Calu3 (cell line): Measurements from ENCODE around the gene DMRT3. TPM values are rescaled to one million over a fixed set of nuclear protein-coding genes. Genes with fewer than 3 reads are reported as not detected.

Experiments used
- BruUV-seq: library from RNA; stranded (reverse); fragments of 400-500 nt; replicated peaks from 2 replicates; lab custom pipeline; 2021; lab: Mats Ljungman, UMichigan
- CTCF ChIA-PET: fragments of 300-600 bp; sonication (Branson Sonifier 250); formaldehyde crosslinking; loops from one replicate; lab custom pipeline; 2022; ENCODE audit warnings: antibody characterized with exemption; lab: Charles Lee
- DNase-seq: peaks from one replicate; pipeline ENCODE4 v3.0.0; 2022
- H3K27ac Mint-ChIP-seq: one replicate; pipeline ENCODE4 v1.8.0; 2022; ENCODE audit warnings: mixed read lengths; ENCODE audit not compliant: unreplicated experiment
- H3K27me3 Mint-ChIP-seq: one replicate; pipeline ENCODE4 v1.8.0; 2022; ENCODE audit warnings: mixed read lengths; ENCODE audit not compliant: unreplicated experiment
- H3K36me3 Mint-ChIP-seq: one replicate; pipeline ENCODE4 v1.8.0; 2022; ENCODE audit warnings: mild to moderate bottlenecking, moderate library complexity, mixed read lengths; ENCODE audit not compliant: insufficient read depth, unreplicated experiment
- H3K4me1 Mint-ChIP-seq: one replicate; pipeline ENCODE4 v1.8.0; 2022; ENCODE audit warnings: mild to moderate bottlenecking, low read depth, mixed read lengths; ENCODE audit not compliant: unreplicated experiment
- H3K4me3 Mint-ChIP-seq: one replicate; pipeline ENCODE4 v1.8.0; 2022; ENCODE audit warnings: mild to moderate bottlenecking, low read depth, moderate library complexity, mixed read lengths; ENCODE audit not compliant: unreplicated experiment
- H3K9me3 Mint-ChIP-seq: one replicate; pipeline ENCODE4 v1.8.0; 2022; ENCODE audit warnings: low read depth, mixed read lengths; ENCODE audit not compliant: unreplicated experiment
- intact Hi-C: fragments of 100-400 bp; cut with micrococcal nuclease; formaldehyde crosslinking; loops from one replicate; pipeline ENCODE4 v1.10.0; 2022; ENCODE audit not compliant: unreplicated experiment
- total RNA-seq: library from RNA; stranded (reverse); gene quantifications from 2 replicates; pipeline ENCODE4 v1.2.3, GENCODE V29; 2022
- TF ChIP-seq, protein P1 (sequence below): fragments of 200-600 bp; IDR thresholded peaks from one replicate; pipeline ENCODE4 v1.8.0; 2022; ENCODE audit warnings: antibody characterized with exemption; ENCODE audit not compliant: unreplicated experiment

DMRT3 gene
- total RNA-seq, 1 experiment from 2014 or later = not detected

DNA sequence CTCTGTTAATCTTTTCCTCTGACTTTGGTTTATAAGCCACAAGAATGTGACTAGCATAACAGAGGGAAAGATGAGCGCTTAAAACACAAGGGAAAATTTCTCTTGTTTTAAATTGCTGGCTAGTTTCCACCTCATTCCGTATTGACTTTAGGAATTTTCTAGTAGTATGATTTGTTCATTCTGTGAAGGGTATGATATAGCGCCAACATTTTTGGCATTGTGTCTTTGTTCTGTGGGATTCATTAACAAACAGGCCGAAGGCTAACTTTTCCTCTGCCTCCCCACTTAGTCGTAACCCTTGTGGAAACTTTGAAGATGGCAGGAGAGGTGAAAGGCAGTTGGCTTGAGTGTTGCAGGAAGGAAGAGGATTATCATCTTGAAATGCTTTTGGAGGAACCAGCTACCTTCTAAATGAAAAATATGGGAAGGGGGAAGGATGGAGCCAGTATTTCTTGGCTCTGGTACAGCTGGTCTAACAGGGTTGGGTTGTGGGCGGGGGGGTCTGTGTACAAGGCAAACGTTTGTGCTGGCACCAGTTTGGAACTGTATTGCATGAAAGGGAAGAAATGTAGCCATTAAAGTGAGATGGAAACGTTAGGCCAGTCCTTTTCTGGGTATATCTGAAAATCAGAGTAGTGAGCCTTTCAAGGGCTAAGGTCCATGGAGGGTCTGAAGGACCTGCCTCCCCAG lies 52.2 kb downstream of the DMRT3 start:
- CTCF ChIA-PET = no interaction called here
- BruUV-seq = no TSS peak
- H3K36me3 Mint-ChIP-seq = no peaks in the 10 kb centered on the region
- intact Hi-C loops = no loop called here
- H3K27ac Mint-ChIP-seq = no peak overlapping the region
- no peak for DNase-seq
- H3K9me3 Mint-ChIP-seq = no peaks in the 10 kb centered on the region
- H3K4me3 Mint-ChIP-seq = no peak overlapping the region
- no peaks in the 10 kb centered on the region for H3K27me3 Mint-ChIP-seq
- TF ChIP-seq, protein P1, sequence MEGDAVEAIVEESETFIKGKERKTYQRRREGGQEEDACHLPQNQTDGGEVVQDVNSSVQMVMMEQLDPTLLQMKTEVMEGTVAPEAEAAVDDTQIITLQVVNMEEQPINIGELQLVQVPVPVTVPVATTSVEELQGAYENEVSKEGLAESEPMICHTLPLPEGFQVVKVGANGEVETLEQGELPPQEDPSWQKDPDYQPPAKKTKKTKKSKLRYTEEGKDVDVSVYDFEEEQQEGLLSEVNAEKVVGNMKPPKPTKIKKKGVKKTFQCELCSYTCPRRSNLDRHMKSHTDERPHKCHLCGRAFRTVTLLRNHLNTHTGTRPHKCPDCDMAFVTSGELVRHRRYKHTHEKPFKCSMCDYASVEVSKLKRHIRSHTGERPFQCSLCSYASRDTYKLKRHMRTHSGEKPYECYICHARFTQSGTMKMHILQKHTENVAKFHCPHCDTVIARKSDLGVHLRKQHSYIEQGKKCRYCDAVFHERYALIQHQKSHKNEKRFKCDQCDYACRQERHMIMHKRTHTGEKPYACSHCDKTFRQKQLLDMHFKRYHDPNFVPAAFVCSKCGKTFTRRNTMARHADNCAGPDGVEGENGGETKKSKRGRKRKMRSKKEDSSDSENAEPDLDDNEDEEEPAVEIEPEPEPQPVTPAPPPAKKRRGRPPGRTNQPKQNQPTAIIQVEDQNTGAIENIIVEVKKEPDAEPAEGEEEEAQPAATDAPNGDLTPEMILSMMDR = no peak
- no peaks in the 10 kb centered on the region for H3K4me1 Mint-ChIP-seq

DNA sequence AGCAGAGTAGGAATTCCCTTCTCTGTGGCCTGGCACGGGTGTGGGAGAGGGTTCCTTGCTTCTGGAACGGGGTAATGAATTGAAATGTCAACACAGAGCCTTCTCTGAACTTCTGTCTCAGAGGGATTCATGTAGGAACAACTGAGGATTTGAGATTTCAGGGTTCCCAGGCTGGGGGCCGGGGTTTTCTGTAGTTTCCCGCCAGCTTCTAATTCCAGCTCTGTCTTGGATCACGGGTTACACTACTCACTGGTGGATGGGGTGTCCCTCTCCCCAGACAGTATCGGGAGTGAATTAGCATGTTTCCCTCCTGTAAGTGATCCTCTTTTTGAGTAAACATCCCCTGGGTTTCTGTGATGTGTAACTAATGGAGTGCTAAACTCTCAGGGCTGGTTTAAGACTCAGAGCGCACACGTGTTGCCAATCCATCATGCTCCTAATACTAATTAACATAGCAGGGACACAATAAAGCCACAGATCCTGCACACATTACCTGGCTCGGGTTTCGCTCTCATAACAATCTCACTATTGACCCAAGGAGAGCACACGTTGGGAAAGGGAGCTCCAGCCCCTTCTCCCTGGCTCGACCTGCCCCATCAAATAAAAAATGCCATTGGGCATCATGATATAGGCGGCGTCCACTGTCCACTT lies 55.6 kb downstream of the DMRT3 start:
- TF ChIP-seq, protein P1 = no peak
- no peaks in the 10 kb centered on the region for H3K36me3 Mint-ChIP-seq
- intact Hi-C loops = no loop called here
- no peaks in the 10 kb centered on the region for H3K9me3 Mint-ChIP-seq
- H3K27me3 Mint-ChIP-seq = no peaks in the 10 kb centered on the region
- H3K4me3 Mint-ChIP-seq = no peak overlapping the region
- no TSS peak for BruUV-seq
- DNase-seq = no peak
- no peak overlapping the region for H3K27ac Mint-ChIP-seq
- CTCF ChIA-PET = no interaction called here
- no peaks in the 10 kb centered on the region for H3K4me1 Mint-ChIP-seq

DNA sequence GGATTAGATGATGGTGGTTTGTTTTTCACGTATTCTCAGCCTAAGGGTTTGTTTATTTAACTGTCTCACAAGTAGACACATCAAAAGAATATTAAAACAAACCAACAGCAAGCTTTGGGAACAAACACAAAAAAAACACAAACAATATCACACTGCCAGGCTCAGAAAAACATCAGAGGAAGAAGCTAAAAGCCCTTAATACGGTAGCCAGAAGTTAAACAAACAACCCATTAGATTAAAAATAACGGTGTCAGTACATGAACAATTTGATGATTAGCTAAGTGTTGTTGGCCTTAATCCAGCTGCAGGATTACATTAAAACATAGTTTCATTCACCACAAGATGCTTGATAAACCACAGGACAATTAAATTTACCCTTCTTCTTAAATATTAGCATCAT lies 57.8 kb downstream of the DMRT3 start:
- intact Hi-C loops = no loop called here
- TF ChIP-seq, protein P1 = no peak

DNA sequence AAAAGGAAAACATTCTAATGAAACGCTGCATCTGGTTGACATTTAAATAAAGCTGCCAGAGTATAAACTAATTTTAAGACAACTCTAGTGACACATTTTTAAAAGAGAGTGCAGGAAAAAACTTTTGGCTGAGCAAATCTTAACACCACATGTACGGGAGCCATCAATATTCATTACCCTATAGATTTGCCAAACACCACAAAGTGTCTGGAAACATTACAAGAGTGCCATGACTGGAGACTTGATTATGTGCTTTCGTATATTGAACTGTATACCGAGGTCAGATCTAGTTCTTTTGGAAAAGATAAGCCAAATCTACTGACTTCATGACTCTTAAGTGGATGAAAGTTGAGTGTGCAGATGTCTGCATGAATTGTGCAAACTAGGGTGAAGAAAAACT lies 63.1 kb downstream of the DMRT3 start:
- no peaks in the 10 kb centered on the region for H3K9me3 Mint-ChIP-seq
- intact Hi-C loops = no loop called here
- CTCF ChIA-PET = no interaction called here
- H3K36me3 Mint-ChIP-seq = no peaks in the 10 kb centered on the region
- no peaks in the 10 kb centered on the region for H3K4me1 Mint-ChIP-seq
- H3K27ac Mint-ChIP-seq = no peak overlapping the region
- no peak overlapping the region for H3K4me3 Mint-ChIP-seq
- TF ChIP-seq, protein P1 = no peak
- peaks cover 13% of the 10 kb centered on the region for H3K27me3 Mint-ChIP-seq
- BruUV-seq = no TSS peak
- no peak for DNase-seq

More for the DNA sequence above, 57.8 kb downstream of the DMRT3 start:
- CTCF ChIA-PET = no interaction called here
- no peak overlapping the region for H3K27ac Mint-ChIP-seq
- no peaks in the 10 kb centered on the region for H3K4me1 Mint-ChIP-seq
- BruUV-seq = no TSS peak
- DNase-seq = no peak
- H3K27me3 Mint-ChIP-seq = peaks cover 1% of the 10 kb centered on the region
- no peak overlapping the region for H3K4me3 Mint-ChIP-seq
- H3K36me3 Mint-ChIP-seq = no peaks in the 10 kb centered on the region
- H3K9me3 Mint-ChIP-seq = no peaks in the 10 kb centered on the region

Other genes with a start within 250 kb of the DMRT3 start
- gene DMRT1, start 135.0 kb upstream of the DMRT3 start, total RNA-seq = not detected in 2 replicates
- not detected in 2 replicates for gene DMRT2, start 73.7 kb downstream of the DMRT3 start, total RNA-seq